IPS-NIHi7 (cell line): ENCODE measurements around the gene DDAH2.

Source experiments
- DNase-seq: peaks from one replicate; pipeline ENCODE4 v3.0.0; 2012; ENCODE audit warnings: mixed read lengths; ENCODE audit errors: extremely low spot score

The DDAH2 gene

DNA sequence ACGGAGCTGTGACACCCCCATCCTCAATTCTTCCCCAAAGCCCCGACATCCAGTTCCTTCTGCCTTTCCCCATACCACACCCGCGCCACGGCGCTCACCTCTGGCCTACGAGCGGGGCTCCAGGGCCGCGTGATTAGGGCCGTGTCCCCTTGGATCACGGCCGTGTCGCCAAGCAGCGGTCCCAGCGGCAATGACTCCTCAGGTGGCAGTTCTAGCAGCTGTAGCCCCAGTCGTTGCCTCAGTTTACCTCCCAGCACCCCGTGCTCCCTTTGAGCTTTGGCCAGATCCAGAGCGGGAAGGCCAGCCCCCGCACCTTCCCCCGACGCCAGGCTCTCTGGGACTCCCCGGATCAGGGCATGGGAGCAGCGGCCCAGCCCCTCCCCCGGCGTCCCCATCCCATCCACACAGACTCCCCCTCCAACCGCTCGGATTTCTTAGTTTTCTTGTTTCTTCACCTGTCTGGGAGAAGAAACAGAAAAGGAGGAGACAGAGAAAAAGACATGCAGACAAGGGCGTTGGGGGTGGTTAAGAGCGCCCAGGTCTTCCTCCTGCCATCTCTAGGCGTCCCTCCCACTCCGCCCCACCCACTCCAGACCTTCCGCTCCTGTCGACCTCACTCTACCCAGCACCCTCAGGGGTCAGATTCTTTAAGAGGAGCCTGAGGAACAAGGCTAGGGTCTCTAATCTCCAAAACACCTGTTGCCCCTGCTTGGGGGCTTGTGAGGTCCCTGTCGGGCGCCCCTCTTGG, at the start of gene DDAH2:
TSS of gene DDAH2 (minus strand) at position 533 of the 748 bp plus-strand sequence. CDS start at position 395, 138 bp downstream.
- DNase-seq = no peak

DNA sequence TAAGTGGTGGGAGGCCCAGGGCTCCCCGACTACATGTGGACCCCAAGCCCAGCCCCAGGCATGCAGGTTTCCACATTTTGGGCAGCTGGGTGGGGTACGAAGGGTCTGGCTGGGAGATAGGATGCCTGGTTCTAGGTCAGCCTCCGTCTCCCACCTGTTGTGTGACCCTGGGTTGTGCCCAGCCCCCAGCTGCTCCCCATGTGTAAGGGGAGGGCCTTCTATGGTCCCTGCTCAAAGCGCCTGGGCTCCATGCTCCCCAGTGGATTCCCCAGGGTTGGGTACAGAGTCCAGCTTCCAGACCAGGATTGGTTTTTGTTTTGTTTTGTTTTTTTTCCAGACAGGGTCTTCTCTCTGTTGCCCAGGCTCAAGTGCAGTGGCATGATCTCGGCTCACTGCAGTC, 49.1 kb upstream of the DDAH2 start:
- no peak for DNase-seq

GRCh38 chr6:31777667-31778050, 48.6 kb upstream of the DDAH2 start:
- DNase-seq = no peak

- DNase-seq = peak; percentile 49
Observed at GRCh38 chr6:31776989-31777666, 48.0 kb upstream of the DDAH2 start, which contains the start of gene VWA7. Gene VWA7 (minus strand): TSS chr6:31777328. CDS start chr6:31776779, 549 bp downstream.

GRCh38 chr6:31776485-31776988, 47.4 kb upstream of the DDAH2 start:
- DNase-seq = no peak

- DNase-seq = no peak
Observed at GRCh38 chr6:31775633-31776484, 46.8 kb upstream of the DDAH2 start.

DNA sequence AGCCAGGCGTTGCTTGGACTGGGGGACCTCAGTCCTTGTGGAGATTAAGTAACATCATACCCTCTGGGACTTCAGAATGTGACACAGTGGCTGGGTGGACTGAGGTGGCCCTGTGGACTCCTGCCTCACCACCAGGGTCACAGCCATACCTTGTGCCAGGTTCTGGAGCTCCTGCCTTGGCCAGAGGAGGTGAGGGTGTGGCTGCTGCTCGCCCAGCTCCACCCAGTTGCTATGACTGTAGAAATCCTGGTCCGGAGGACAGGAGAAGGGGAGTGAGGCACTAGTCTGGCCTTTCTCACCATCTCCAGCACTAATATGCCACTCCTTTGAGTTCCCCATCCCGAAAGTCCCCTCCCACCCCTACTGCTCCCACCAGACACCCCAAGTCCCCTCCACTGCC, 46.1 kb upstream of the DDAH2 start:
- DNase-seq = no peak

DNA sequence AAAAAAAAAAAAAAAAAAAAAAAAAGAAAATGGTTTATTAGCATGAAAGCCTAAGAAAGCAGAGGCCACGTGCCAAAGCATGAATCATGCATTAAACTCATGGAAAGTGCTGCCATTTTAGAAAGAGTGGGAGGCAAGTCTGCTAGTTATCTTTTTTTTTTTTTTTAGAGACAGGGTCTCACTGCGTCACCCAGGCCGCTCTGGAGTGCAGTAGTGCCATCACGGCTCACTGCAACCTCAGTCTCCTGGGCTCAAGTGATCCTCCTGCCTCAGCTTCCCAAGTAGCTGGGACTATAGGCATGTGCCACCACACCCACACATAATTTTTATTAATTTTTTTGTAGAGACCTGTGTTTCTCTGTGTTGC, 42.9 kb upstream of the DDAH2 start:
- DNase-seq = no peak

DNA sequence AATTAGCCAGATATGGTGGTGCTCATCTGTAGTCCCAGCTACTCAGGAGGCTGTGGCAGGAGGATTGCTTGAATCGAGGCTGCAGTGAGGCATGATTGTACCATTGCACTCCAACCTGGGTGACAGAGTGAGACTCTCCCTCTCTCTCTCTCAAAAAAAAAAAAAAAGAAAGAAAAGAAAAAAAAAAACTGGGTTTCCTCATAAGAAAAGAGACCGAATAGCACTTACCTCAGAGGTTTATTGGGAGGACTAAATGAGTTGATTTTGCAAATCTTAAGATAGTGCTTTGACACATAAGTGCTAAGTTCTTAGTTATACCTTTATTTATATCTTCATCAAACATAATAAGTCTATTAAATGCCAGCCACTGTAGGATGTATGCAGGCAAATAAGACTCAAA, 41.8 kb upstream of the DDAH2 start:
- no peak for DNase-seq

DNA sequence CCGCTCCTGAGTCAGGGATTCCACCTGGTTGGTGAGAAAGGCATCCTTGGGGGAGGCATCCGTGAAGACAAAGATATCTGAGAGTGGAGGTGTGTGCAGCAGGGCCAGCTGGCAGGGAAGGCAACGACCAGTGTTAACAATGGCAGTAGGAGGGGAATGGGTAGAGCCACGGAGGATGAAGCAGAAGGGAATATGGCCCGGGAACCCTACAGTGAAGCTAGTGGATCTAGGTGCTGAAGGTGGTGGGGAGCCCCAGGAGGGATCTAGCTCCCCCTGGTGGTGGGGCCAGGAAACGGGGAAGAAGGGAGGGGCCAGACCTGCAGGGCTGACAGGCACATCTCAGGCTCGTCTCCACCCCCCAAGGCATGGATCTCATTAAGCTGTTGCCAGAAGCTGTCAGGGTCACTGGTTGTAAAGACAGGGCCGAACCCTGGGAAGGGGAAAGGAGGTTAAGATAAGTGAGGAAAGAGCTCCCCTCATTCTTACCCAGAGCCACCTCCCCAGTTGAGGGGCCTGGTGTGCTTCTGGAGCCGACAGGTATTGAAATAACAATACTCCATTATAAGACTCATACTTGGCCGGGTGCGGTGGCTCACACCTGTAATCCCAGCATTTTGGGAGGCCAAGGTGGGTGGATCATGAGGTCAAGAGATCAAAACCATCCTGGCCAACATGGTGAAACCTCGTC, 40.7 kb upstream of the DDAH2 start:
- peak; percentile 96 for DNase-seq

GRCh38 chr6:31768363-31769257, 39.5 kb upstream of the DDAH2 start:
- no peak for DNase-seq

DNA sequence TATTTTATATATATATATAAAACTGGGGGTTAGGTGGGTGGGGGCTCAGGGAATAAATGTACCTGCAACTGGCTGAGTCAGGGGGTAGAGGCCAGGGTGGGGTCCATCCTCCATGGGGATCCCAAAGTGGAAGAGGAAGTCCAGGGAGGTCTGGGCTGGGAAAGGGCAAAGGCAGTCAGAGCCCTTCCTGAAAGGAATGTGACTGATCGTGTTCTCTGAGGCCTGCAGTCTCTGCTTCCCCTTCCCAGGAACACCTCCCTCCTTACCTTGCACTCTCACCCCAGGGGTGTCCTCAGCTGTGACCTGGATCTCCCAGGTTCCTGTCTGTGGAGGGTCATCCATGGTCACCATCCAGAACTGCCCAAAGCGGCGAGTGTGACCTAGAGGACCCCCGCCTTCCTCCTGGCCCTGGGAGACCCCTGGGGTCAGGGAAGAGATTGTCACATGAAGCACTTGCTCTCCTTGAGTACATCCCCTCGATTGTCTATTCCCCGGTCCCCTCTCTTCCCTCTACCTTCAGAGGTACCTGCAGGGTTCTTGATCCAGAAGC, 38.1 kb upstream of the DDAH2 start:
- DNase-seq = peak; percentile 26

DNA sequence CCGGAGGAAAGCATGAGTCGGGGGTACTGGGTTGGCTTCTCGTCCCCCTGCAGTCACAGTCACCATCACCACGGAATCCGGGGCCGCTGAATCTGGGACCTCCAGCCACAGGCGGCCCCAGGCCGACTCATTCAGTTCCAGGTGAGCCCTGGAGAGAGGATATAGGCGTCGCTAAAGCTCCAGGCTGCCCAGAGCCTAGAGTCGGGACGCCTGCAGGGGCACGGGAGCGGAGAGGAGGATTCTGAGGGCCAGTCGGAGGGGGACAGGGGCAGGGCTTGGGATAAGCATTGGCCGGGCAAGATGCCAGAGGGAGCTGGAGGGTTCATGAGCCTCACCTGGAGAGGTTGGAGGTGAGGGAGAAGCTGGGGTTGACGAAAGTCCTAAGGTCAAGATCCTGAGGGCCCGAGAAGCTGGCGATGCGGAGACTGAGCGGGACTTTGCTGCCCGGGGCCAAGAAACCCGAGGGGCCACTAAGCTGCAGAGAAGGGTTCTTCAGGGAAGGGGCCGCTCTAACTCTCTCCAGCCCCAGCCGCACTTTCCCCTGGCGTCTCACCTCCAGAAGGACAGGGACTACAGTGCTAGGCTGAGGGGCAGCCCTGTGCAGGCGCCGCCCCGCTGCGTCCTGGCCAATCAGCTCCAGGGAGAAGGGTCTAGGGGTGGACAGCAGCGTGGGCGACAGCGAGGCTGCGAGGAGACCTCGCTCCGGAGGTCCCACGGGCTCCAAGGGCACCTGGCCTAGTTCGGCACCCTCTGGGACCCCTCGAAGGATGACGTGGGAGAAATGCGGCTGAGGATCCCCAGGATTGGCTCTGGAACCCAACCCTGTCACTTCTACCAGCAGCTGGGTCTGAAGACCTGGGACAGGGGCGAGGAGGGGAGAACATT, 37.1 kb upstream of the DDAH2 start:
- peak; percentile 93 for DNase-seq

DNA sequence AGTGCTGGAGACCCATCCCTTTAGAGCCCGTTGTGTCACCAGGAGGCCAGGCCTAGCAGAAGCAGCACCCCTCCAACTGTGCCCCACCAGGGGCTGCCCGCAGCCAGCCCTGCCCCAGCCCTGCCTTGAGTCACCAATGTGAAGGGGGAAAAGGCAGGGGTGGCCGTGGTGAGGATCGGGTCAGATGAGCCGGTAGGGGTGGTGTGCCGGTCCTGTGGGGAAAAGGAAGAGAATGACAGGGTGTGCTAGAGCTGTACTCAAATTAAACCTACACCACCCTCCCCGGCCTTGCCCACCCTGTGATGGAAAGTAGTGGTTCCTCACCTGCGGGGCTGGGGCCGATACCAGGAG, 36.4 kb upstream of the DDAH2 start:
- DNase-seq = no peak

DNA sequence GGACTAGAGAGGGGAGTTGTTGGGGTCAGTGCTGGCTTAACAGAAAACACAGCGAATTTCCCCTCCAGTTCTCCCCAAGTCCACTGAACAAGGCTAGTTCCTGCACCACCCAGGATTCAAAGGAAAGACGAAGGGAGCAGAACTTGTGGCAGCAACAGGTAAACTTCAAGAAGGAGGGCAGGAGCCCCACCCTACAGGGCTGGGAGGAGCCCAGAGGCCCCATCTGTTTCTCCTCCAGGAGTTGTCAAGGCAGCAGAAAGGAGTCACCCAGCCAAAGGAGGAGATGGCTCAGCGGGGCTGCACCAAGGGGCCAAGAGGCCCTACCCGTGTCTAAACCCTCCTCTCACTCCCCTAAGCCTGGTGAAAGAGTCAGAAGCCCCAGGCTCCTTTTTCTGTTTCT, 35.1 kb upstream of the DDAH2 start:
- no peak for DNase-seq

GRCh38 chr6:31763619-31763940, 34.5 kb upstream of the DDAH2 start:
- DNase-seq = peak; percentile 46

GRCh38 chr6:31762878-31763618, 33.9 kb upstream of the DDAH2 start:
- DNase-seq = no peak

- no peak for DNase-seq
Observed at GRCh38 chr6:31762356-31762755, 33.3 kb upstream of the DDAH2 start, which contains the start of gene SAPCD1. Gene SAPCD1 (plus strand): TSS chr6:31762656. CDS start chr6:31763055, 399 bp downstream.

- no peak for DNase-seq
Observed at GRCh38 chr6:31761343-31761742, 32.2 kb upstream of the DDAH2 start.
